HG02981 (cell line): ENCODE results near the gene CCR1.
A peak's percentile ranks its signal among the peaks of the same experiment; 100 is the strongest.

Experiments
- ATAC-seq: cut with Tn5 transposase; IDR thresholded peaks from one replicate; pipeline ENCODE4 v1.9.1; 2021; ENCODE audit warnings: mild to moderate bottlenecking, moderate library complexity; ENCODE audit not compliant: unreplicated experiment

The CCR1 gene

DNA sequence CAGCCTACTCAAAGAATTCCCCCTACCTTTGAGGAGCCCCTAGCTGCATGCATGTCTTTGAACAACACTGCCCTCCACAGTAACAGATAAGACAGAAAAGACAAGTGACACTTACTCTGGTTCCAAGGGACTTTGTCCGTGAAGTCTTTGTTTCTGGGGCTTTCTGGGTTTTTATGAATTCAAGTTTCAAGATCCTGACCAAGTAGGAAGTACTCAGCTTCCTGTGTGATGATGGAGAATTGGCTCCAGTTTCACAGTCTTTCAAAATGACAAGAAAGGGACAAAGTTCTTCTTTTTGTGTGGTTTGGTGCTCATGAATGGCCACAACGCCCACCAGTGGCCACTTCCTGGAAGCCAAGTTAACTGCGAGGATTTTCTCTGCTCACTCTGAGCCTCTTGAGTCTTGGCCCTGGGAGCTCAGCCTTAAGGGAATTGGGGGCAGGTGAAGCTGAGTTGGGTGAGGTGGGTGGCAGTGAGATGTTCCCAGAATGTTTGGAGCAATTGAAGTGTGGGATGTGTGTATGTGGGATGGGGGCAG, at the start of gene CCR1:
Gene CCR1 (minus strand): TSS at position 147 of the 538 bp plus-strand sequence. CDS start 4,000 bp downstream, outside the sequence.
- ATAC-seq = peak; percentile 59

DNA sequence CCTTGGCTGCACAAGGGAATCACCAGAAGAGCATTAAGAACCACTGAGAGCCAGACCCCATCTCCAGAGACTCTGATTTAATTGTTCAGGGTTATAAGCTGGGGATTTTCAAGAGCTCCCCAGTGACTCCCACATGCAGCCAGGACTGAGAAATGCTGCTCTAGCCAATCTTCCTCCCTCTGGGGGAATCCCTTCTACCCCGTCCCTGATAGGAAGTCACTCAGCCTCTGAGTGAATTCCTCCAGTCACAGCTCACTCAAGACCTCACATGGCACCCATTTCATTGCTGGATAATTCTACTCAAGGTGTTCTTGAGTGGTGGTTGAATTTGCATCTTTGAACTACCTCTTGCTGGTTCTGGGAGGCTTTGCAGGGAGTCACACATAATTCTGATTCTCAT, 44.9 kb upstream of the CCR1 start:
- no peak for ATAC-seq

DNA sequence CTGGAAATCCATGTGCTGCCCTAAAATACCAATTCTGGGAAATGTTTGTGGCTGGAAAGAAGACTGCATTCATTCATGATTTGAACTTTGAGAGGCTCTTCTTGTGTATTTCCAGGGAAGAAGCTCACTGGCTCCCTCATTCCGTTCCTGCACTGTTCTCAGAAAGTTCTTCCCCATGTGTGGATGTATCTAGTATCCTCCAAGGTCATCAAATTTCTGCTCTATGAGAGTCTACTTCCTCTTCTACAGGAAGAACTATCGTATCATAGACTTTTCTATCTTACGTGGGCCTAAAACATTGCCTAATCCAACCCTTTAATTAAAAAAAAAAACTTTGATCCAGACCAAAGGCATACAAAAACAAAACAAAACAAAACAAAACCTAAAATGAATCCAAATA, 37.0 kb upstream of the CCR1 start:
- ATAC-seq = no peak

DNA sequence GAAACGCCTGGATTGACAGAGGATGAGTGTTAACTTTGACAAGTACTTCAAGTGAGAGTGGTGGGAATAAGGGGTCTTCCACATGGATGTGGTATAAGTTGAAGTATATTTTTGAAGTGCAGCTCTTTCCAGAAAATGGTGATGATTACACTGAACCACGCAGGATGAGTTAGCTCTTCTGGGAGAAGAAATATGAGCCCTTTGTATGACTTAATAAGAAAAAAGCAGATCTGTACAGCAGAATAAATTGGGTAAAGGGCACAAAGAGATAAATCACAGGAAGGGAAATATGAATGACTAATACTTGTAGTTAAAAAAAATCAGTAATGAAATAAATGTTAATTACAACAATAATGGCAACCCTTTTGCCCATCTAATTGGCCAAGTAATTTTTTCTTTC, 35.4 kb upstream of the CCR1 start:
- ATAC-seq = no peak

DNA sequence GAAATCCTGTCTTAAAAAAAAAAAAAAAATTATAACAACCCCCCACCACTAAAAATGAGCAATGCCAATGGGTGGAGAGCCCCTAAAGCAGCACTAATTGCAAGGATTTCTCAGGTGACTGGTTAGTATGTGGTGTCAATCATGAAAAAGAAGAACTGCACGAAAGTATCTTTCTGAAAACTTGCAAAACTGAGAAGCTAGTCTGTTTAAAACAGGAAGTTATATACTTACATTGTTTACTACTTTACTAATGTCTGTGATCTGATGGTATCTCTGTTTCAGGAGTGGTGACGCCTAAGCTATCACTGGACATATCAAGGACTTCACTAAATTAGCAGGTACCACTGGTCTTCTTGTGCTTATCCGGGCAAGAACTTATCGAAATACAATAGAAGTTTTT, 34.0 kb upstream of the CCR1 start, which contains the start of gene CCR3:
Gene CCR3 (plus strand): TSS at position 341 of the 400 bp plus-strand sequence. CDS start 22,699 bp downstream, outside the sequence.
- ATAC-seq = no peak

DNA sequence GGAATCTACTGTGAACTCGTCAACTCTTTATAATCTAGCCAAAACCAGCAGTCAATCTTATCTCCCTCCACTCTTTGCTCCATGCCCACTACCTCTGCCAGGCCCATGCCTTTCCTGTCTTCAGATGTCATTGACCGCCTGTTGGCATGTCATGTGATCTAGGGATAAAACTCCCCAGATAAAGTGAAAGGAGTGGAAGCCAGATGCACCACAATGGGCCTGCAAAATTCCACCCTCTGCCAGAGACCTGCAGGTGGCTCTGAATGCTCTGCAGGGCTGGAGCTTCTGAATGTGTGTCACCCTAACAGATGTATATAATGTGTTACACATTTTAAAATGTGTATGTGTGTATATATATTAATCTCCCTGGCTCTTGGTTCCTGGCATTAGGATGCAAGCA, 31.8 kb upstream of the CCR1 start:
- ATAC-seq = no peak

DNA sequence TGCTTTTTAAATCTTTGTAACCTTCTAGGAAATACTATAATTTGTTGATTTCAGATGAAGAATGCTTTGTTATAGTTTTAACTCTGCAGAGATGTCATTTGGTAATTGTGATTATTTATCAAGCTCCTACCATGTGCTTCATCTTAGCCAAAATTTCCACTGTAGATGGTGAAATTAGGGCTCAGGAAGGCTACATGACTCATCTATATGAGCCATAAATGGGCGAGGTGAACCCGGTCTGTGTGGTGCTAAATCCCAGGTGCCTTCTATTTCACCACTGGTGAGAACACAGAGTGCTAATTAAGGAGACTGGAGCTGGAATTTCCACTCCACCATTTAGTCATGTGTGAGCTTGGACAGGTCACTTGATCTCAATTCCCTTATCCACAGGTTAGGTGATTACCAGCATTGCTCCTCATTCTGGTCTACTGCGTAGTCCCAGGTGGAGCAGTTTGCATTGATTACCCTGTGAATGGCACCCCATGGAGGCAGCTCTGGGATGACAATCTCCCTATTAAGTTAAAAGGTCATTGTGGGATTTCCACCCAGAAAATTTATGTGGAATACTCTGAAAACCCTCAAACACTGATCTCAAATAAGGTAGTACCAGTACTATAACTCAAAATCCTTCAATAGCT, 31.3 kb upstream of the CCR1 start:
- ATAC-seq = no peak

DNA sequence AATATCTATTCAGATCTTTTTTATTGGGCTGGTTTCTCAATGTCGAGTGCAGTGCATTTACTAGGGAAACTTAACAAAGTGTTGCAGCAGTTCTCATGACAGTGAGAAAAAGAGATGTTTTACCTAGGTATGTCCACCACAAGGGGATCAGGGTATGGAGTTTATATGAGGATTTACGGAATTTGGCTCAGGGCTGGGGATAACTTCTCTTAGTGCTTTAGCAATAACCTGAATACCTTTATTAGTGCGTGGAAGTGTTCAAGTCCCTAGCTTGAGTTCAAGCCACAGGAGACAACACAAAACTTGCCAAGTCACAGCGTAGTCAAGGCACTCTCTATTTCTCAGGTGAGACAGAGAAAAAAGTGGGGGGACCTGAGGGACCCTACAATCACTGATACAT, 30.3 kb upstream of the CCR1 start:
- ATAC-seq = no peak

DNA sequence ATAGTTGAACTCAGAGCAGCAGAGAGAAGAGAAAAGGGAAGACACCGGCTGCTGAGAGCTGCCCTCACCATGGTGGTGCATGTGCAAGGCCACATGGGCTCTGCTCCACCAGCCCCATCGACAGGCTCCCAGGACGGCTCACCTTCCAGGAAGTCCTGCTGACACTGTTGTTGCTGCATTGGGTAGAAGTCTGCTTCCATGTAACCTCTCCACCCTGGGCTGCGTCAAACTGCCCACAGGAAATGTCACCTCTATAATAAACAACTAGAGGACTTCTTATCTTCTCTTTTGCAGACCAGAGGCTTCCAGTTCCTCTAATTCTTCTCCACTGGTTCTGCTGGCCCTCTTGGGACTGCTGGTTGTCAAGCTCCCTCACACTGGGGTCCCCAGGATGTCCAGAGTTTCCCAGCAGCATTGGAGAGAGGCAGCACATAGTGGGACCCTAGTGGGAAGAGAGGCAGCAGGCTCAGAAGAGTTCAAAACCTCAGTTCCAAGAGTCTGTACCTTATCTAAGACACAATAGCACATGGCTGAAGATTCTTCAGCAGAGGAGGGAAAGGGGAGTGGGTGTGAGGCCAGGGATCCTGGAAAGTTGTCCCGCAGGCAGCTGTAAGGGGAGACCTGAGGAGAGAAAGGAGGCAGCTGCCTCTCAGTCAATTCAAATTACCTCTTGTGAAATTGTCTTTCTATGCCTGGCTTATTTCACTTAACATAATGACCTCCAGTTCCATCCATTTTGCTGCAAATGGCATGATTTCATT, 28.4 kb upstream of the CCR1 start:
- ATAC-seq = no peak

DNA sequence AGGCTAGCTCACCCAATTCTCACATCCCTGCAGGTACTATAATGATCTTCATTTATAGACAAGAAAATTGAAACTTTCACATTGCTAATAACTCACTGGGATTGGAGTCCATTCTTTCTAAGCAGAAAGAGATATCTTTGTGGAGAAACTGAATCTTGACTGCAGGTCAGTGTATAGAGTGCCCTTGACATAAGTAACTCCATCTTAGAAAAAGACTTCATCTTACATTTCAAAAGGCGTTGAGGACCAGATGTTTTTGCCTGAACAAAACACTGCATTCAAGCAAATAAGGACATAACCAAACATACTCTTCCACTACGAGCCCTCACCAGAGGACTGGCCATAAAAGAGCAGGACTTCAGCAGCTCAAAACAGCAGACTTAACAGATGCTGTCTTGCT, 27.3 kb upstream of the CCR1 start:
- ATAC-seq = no peak

DNA sequence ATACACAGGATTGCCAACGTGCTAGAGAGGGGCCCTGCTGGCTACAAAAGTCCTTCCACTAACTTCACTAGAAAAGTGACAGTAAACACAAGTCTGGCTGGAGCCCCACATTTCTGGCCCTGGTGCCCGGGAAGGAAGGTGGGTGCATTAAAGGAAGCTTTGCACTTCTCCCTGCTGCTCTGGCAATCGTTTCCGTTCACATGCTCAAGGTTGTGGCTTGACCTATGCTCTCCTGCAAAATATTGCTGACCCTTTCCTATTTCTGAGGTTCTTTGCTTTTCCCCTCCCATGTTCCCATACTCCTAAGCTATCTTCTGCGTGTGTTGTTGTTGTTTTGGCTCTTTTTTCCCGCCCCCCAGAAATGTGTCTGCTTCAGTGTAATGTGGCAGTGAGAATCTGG, 25.1 kb upstream of the CCR1 start:
- ATAC-seq = no peak

DNA sequence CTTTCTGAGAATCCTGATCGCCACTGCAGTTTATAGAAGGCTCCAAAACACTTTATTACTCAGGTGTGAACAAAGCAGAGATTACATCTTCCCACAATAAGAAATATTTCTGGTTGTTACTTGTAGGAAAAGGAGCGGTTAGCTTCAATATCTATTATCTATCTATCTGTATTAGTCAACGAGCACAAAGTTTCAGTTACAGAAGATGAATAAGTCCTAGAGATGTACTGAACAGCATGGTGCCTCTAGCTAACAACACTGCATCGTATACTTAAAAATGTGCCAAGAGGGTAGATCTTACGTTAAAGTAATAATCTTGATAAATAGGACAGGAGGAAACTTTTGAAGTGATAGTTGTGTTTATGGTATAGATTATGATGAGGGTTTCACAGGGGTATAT, 23.2 kb upstream of the CCR1 start:
- no peak for ATAC-seq

DNA sequence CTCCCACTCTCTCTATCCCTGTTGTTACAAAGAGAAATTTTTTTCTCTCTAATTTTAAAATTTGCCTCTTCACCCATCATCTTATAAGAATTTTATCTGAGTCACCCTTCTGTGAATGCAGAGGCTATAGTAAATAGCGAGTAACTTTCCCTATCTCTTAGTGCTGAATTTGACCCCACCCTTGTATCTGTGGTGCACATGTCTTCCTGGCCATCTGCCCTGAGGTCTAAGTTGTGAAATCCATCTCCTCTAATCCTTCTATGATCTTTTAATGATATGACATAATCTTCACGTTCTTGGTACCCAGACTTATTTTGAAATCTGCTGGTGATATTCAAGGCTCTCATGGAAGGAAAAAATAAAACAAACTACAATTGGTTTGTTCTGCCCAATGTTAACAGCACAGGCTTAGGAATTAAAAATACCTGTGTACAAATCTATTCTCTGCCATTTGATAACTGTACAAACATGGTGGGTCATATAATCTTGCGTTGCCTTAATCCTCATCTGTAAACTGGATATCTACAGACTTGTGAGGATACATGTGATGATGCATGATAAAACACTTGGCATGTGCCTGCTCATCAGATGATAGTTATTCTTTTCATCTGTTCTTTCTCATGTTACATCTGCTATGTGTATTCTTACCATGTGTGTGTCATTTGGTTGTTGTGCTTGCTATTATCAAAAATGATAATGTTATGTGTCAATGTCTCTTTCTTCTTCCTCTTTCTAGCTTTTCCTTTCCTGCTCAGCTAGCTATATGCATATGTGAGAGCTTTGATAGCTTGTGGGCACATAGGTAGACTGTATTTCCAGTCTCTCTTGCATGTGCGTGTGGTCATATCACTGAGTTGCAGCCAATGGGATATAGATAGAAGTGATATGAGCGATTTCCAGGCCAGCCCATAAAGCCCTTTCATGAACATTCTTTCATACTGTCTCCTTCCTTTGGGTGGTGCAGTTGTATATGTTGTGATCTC, 20.4 kb upstream of the CCR1 start:
- no peak for ATAC-seq

DNA sequence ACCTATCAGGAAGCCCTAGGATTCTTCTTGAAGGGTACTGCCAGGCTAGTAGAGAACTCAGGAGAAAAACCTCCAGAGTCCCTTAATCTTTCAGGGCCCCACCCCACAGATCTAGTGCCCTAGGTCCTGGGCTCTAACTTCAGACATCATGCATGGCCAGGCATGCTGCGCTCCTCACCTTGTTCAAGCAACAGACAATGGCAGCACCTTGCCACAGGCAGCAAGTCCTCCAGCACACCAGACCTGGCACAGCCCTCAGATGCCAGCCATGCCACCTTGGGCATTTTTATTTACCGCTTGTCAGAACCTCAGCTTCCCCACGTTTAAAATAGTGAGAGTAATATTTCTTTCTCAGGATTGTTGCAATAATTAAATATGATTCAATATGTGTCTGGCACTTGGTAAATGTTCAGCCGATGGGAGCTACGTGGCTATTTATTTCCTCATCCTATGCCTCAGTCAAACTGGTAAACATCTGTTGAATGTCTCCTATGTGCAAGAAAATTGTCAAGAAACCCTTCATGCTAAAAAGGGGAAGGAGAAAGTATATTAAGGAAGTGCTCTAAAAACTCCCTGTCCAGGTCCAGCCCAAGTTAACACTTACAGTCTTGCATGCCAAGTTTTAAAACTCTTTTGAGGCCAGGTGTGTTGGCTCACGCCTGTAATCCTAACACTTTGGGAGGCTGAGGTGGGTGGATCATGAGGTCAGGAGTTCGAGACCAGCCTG, 14.5 kb upstream of the CCR1 start:
- ATAC-seq = no peak

DNA sequence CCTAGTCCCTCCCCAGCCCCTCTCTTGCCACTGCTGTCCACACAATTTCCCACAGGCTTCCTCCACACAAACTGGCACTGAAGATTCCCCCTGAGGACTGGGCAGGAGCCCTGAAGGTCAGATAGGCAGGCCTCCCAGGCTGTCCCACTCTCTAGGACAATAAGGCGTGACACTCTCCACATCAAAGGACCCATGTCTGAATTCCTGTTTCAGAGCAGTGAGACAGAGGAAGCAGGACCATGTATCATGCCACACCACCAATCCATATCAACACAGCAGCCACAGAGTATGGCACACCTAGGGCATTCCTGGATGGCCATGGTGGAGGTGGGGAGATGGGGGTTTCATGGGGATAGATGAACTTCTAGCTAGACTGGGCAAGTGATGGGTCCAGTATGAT, 13.8 kb upstream of the CCR1 start:
- ATAC-seq = no peak

DNA sequence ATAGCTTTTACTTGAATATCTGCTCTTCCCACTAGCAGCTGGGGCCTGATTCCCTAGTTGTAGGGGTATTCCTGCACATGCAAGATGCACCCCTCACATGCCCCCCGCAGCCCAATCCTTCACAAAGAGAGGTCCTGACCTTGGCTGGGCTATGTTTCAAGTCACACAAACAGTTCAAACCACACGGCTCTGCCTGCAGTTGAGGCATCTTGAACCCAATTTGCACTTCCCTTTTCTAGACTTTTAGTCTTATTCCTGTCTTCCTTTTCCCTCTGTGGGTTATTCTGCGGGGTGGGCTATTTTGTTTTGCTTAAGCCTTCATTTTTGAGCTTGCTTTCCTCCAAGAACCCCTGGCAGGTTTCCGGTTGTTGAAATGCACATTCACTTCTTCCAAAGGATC, 13.3 kb upstream of the CCR1 start:
- ATAC-seq = no peak

DNA sequence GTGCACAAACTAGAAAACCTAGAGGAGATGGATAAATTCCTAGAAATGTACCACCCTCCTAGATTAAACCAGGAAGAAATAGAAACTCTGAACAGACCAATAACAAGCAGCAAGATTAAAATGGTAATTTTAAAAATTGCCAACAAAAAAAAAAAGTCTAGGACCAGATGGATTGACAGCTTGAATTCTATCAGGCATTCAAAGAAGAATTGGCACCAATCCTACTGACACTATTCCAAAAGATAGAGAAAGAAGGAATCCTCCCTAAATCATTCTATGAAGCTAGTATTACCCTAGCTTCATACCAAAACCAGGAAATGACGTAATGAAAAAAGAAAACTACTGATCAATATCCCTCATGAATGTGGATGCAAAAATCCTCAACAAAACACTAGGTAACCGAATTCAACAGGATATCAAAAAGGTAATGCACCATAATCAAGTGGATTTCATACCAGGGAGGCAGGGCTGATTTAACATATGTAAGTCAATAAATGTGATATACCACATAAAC, 10.1 kb upstream of the CCR1 start:
- ATAC-seq = no peak

DNA sequence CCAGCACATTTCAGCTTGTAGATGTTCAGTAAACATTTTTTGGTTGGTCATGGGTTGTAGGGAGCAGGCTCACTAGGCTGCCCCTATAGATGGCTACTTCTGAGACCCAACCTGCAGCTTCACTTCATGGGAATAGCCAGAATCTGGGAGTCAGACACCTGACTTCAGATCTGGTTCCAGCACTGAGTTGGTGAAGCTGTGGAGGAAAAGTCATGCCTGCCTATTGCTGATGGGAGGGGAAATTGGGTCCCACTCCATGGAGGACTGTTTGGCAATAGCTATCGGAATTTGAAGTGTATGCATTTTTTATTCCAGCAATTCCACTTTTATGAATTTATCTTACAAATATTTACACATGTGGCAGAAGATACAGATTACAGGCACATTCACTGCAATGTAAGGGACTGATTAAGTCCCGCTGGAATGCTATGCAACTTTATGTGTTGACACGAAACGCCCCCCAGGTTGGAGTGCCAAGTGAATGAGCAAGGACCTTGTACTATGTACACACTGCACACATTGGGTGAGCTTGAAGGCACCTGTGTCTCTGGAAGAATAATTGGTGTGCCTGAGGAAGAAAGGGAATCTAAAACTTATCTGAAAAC, 7.8 kb upstream of the CCR1 start:
- ATAC-seq = no peak

DNA sequence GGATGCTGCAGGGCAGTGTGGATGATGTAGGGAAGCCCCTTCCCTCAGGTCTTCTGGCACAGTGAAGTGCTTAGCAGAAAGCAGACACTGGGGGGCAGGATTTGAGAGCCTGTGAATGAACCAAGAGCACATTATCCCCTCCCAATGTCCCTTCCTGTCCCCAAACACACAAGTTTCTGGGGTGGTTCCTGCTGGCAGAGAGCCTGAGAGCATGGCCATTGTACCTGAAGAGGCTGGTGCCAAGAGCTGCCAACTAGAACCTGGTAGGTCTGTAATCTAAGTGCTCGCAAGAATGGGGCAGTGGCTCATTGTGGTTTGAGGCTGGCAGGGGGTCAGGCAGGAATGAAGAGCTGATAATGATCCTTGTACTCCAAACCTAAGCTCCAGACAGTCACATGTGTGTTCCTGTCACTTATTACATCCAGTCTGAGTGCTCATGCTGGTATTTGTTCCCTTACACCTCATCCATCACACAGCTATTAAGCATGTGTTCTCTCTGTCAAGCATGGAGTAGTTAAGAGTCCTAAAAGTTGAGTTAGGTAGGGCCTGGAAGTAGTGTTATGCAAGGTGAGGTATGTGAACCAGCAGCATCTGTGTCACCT, 6.7 kb upstream of the CCR1 start:
- no peak for ATAC-seq
